A549 (cell line): ENCODE data around the gene ZSCAN2.

ENCODE experiments used
- JUN ChIP-seq, 2 experiments: fragments of >200 bp; sonication (Bioruptor Twin); formaldehyde crosslinking; IDR thresholded peaks; 2 replicates in 1 of 2; 3 replicates in 1 of 2; pipeline ENCODE4 v1.6.1; 2016 to 2017
- MAX ChIP-seq: IDR thresholded peaks from 2 replicates; pipeline ENCODE4 v1.6.1; 2012
- POLR2A ChIP-seq: IDR thresholded peaks from 2 replicates; pipeline ENCODE4 v1.6.1; 2012; ENCODE audit warnings: mild to moderate bottlenecking, low read length
- ZNF302 ChIP-seq: fragments of 250-450 bp; sonication (Bioruptor Pico); IDR thresholded peaks from 2 replicates; pipeline ENCODE4 v1.9.0; 2021; ENCODE audit warnings: inconsistent platforms, mild to moderate bottlenecking, moderate library complexity
- TF ChIP-seq, protein P1 (sequence below): fragments of >200 bp; sonication (Bioruptor Twin); formaldehyde crosslinking; IDR thresholded peaks from 3 replicates; pipeline ENCODE4 v1.5.1; 2016
- TF ChIP-seq, protein P2 (sequence below): fragments of 450-650 bp; IDR thresholded peaks from 2 replicates; pipeline ENCODE4 v1.6.1; 2014; ENCODE audit warnings: antibody characterized with exemption

DNA sequence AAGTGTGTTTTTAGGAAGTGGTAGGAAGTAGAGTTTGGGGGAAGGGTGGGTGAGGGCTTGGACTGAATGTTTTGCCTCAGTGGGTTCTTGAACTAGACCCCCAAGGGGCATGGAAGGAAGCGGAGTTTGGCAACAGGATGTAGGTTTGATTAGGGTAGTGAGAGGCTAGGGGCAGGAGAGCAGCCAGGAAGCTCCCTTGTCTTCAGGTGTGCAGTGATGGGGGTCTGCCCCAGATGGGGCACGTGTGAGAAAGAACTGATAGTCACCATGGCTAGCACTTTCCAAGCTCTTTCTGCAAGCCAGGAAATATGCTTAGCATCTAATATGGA, 4.7 kb downstream of the ZSCAN2 start:
- TF ChIP-seq JUN (IDR thresholded peaks at IDR 0.05) (no peak), MAX (no peak), POLR2A (no peak), ZNF302 (no peak)
- TF ChIP-seq, protein P1, sequence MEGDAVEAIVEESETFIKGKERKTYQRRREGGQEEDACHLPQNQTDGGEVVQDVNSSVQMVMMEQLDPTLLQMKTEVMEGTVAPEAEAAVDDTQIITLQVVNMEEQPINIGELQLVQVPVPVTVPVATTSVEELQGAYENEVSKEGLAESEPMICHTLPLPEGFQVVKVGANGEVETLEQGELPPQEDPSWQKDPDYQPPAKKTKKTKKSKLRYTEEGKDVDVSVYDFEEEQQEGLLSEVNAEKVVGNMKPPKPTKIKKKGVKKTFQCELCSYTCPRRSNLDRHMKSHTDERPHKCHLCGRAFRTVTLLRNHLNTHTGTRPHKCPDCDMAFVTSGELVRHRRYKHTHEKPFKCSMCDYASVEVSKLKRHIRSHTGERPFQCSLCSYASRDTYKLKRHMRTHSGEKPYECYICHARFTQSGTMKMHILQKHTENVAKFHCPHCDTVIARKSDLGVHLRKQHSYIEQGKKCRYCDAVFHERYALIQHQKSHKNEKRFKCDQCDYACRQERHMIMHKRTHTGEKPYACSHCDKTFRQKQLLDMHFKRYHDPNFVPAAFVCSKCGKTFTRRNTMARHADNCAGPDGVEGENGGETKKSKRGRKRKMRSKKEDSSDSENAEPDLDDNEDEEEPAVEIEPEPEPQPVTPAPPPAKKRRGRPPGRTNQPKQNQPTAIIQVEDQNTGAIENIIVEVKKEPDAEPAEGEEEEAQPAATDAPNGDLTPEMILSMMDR = no peak
- TF ChIP-seq, protein P2, sequence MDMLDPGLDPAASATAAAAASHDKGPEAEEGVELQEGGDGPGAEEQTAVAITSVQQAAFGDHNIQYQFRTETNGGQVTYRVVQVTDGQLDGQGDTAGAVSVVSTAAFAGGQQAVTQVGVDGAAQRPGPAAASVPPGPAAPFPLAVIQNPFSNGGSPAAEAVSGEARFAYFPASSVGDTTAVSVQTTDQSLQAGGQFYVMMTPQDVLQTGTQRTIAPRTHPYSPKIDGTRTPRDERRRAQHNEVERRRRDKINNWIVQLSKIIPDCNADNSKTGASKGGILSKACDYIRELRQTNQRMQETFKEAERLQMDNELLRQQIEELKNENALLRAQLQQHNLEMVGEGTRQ = no peak
